Right lobe of liver (tissue), 4 donors: ENCODE results near the gene KRTAP12-1.

Experiments used
- POLR2A ChIP-seq: fragments of 450-650 bp; IDR thresholded peaks from one replicate; pipeline ENCODE4 v1.6.1; 2017; ENCODE audit warnings: antibody characterized with exemption, mild to moderate bottlenecking
- TF ChIP-seq, protein P1 (sequence below), 4 donors: fragments of 200-600 bp in 3 of 4; fragments of 450-650 bp in 1 of 4; IDR thresholded peaks; one replicate each; pipeline versions ENCODE4 v1.5.1 to v1.8.0; 2016 to 2022; ENCODE audit warnings: antibody characterized with exemption in 4 of 4, mild to moderate bottlenecking in 2 of 4
- donor health status: DM: no; HTN: no; CAD: no.
- donor health status: DM: no; HTN: no; CAD: no.
- donor health status: DM: no; HTN: yes; CAD: no.

DNA sequence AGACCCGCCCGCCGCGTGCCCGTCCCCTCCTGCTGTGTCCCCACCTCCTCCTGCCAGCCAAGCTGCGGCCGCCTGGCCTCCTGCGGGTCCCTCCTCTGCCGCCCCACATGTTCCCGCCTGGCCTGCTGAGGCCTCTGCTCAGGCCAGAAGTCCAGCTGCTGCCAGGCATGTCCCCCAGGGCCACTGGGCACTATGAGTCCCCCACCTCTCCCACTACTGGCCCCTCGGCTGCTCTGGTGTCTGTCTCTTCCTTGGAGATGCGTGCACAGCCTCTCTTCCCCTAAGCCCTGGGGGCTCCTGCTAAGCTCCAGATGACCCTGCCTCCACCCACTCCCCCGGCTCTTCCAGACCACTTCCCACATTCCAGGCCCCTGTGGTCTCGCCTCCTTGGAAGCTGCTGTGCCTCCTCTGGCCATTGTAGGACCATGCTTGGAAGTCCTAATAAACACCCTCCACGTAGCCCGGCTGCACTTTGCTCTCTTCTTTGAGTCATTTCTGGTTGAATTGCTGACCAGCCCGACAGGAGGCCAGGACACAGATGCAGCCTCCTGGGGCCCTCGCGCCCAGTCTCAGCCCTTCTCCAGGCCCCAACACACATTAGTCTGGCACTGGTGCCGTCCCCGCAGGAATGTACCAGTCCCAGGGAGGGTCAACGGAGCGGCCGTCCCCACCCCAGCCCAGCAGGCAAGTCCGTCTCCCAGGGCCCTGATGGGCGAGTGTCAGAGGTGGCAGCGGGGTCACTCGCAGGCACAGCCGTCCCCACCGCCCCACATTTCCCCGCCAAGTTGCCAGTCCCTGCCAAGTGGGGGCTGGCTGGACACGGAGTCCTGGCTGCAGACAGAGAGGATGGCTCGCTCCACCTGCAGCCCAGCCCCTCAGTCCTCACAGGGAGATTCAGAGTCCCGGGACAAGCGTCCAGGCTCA is 16.1 kb upstream of the KRTAP12-1 start:
- TF ChIP-seq, protein P1, sequence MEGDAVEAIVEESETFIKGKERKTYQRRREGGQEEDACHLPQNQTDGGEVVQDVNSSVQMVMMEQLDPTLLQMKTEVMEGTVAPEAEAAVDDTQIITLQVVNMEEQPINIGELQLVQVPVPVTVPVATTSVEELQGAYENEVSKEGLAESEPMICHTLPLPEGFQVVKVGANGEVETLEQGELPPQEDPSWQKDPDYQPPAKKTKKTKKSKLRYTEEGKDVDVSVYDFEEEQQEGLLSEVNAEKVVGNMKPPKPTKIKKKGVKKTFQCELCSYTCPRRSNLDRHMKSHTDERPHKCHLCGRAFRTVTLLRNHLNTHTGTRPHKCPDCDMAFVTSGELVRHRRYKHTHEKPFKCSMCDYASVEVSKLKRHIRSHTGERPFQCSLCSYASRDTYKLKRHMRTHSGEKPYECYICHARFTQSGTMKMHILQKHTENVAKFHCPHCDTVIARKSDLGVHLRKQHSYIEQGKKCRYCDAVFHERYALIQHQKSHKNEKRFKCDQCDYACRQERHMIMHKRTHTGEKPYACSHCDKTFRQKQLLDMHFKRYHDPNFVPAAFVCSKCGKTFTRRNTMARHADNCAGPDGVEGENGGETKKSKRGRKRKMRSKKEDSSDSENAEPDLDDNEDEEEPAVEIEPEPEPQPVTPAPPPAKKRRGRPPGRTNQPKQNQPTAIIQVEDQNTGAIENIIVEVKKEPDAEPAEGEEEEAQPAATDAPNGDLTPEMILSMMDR (IDR thresholded peaks at IDR 0.05) = no peak
- no peak for TF ChIP-seq POLR2A
